Thymus (tissue), 11 donors: ENCODE measurements around the gene ARHGEF9. TPM values are rescaled to one million over a fixed set of nuclear protein-coding genes. Genes with fewer than 3 reads are reported as not detected.

Experiments
- DNase-seq, 9 donors: peaks; one replicate each; pipeline ENCODE4 v3.0.0-alpha.2; 2013; ENCODE audit warnings: low spot score in 9 of 9, low read depth in 6 of 9, missing footprints in 1 of 9
- H3K27ac ChIP-seq, 2 donors: one replicate each; pipeline ENCODE4 v1.5.1; 2013; ENCODE audit warnings: control low read depth in 1 of 2, low read depth in 1 of 2, low read length in 1 of 2, mild to moderate bottlenecking in 1 of 2, moderate library complexity in 1 of 2
- H3K27me3 ChIP-seq, 2 donors: one replicate each; pipeline ENCODE4 v1.5.1; 2013; ENCODE audit warnings: low read length in 1 of 2; ENCODE audit not compliant: control insufficient read depth in 2 of 2, insufficient read depth in 1 of 2
- H3K36me3 ChIP-seq, 2 donors: one replicate each; pipeline ENCODE4 v1.5.1; 2013; ENCODE audit warnings: low read length in 1 of 2, mild to moderate bottlenecking in 1 of 2, moderate library complexity in 1 of 2; ENCODE audit not compliant: control insufficient read depth in 2 of 2, insufficient read depth in 2 of 2
- H3K4me1 ChIP-seq, 2 donors: one replicate each; pipeline ENCODE4 v1.5.1; 2013; ENCODE audit warnings: low read length in 2 of 2; ENCODE audit not compliant: control insufficient read depth in 2 of 2, insufficient read depth in 2 of 2
- H3K4me3 ChIP-seq, 2 donors: one replicate each; pipeline ENCODE4 v1.5.1; 2013; ENCODE audit warnings: low read length in 2 of 2, control low read depth in 1 of 2, mild to moderate bottlenecking in 1 of 2
- H3K9me3 ChIP-seq, 2 donors: one replicate each; pipeline ENCODE4 v1.5.1; 2013; ENCODE audit warnings: low read length in 1 of 2, mild to moderate bottlenecking in 1 of 2; ENCODE audit not compliant: control insufficient read depth in 2 of 2, insufficient read depth in 1 of 2
- WGBS: extraction: QIAGEN DNeasy Blood & Tissue Kit; methylation state at CpG from one replicate; pipeline ENCODE4 v1.1.7; 2013; 5-methylcytosine and 5-hydroxymethylcytosine counted together
- polyA plus RNA-seq: library from polyadenylated mRNA; stranded (reverse); fragments of 200-250 nt; gene quantifications from one replicate; pipeline ENCODE4 v1.2.3, GENCODE V29; 2013
- total RNA-seq: library from RNA; stranded (reverse); fragments of 120-200 nt; gene quantifications from one replicate; pipeline ENCODE4 v1.2.4, GENCODE V29; 2013
- donor health status: healthy.

Gene ARHGEF9
- total and polyA plus RNA-seq, 2 donors, result 14.5 to 19.2 TPM

DNA sequence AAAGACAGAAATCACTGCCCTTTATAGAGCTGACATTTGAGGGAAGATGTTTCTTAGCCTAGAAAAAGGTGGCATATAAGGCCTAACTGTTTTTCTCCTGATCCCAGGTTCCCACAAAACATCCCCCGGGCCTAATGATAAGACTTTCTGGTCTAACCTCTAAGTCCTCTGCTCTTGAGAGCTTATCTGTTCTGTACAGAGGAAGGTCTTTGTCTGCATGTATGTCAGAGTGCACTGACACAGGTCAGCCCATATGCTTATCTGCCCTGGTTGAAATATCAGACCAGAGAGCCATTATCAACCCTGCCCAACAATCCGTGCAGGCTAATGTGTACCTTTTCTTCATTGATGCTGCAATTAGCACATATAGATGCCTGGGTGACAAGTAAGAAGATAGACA is 76.2 kb downstream of the ARHGEF9 start:
- Histone ChIP-seq H3K27ac (no peak overlapping the region), H3K4me3 (no peak overlapping the region), H3K27me3 (no peaks in the 10 kb centered on the region), H3K9me3 (no peaks in the 10 kb centered on the region), H3K4me1 (no peaks in the 10 kb centered on the region), H3K36me3 (peaks cover 9 to 12% of the 10 kb centered on the region in 2 donors)
- WGBS, result 99% methylated on average over 2 of the region's 2 CpGs
- DNase-seq, result no peak

GRCh38 chrX:63702556-63702955 is 82.5 kb downstream of the ARHGEF9 start:
- H3K36me3 ChIP-seq, result peaks cover 13 to 20% of the 10 kb centered on the region in 2 donors
- WGBS, result 97% methylated on average over 1 of the region's 1 CpG
- no peaks in the 10 kb centered on the region for H3K27me3 ChIP-seq
- no peak overlapping the region for H3K27ac ChIP-seq
- no peaks in the 10 kb centered on the region for H3K9me3 ChIP-seq
- no peaks in the 10 kb centered on the region for H3K4me1 ChIP-seq
- DNase-seq, result no peak
- no peak overlapping the region for H3K4me3 ChIP-seq

GRCh38 chrX:63686878-63687714 is 97.9 kb downstream of the ARHGEF9 start:
- WGBS, result 74% methylated on average over 1 of the region's 1 CpG
- no peaks in the 10 kb centered on the region for H3K27me3 ChIP-seq
- no peaks in the 10 kb centered on the region for H3K4me1 ChIP-seq
- no peak overlapping the region for H3K27ac ChIP-seq
- no peaks in the 10 kb centered on the region for H3K36me3 ChIP-seq
- H3K4me3 ChIP-seq, result no peak overlapping the region
- H3K9me3 ChIP-seq, result no peaks in the 10 kb centered on the region
- peak in 8 of 9 donors; percentile 1 to 56 (median 9) for DNase-seq

- H3K9me3 ChIP-seq, result no peaks in the 10 kb centered on the region
- no peaks in the 10 kb centered on the region for H3K4me1 ChIP-seq
- H3K4me3 ChIP-seq, result no peak overlapping the region
- H3K36me3 ChIP-seq, result peaks cover 0 to 5% of the 10 kb centered on the region in 2 donors
- no peak overlapping the region for H3K27ac ChIP-seq
- DNase-seq, result no peak
- WGBS, result 99% methylated on average over 3 of the region's 3 CpGs
- no peaks in the 10 kb centered on the region for H3K27me3 ChIP-seq
Observed at GRCh38 chrX:63680423-63680822, 104.6 kb downstream of the ARHGEF9 start.

DNA sequence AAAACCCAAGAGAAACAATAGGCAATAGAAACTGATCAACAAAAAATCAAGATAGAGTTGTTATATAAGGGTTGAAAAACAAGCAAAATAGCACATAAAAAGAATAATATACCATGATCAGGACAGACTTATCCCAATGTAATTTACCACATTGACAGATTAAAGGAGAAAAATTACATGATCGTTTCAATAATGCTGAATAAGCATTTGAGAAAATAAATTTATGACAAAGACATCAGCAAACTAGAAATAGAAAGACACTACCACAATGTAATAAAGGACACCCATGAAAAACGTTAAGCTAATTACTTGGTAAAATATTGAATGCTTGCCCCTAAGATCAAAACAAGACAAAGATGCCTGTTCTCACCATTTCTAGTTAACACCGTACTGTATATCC is 105.6 kb downstream of the ARHGEF9 start:
- no peaks in the 10 kb centered on the region for H3K9me3 ChIP-seq
- no peaks in the 10 kb centered on the region for H3K4me1 ChIP-seq
- H3K27me3 ChIP-seq, result no peaks in the 10 kb centered on the region
- no peak for DNase-seq
- H3K27ac ChIP-seq, result no peak overlapping the region
- H3K4me3 ChIP-seq, result no peak overlapping the region
- H3K36me3 ChIP-seq, result peaks cover 0 to 5% of the 10 kb centered on the region in 2 donors
- WGBS, result 95% methylated on average over 3 of the region's 3 CpGs

GRCh38 chrX:63675716-63676115 is 109.3 kb downstream of the ARHGEF9 start:
- Histone ChIP-seq H3K36me3 (peaks cover 4 to 11% of the 10 kb centered on the region in 2 donors), H3K9me3 (no peaks in the 10 kb centered on the region), H3K4me1 (no peaks in the 10 kb centered on the region), H3K27ac (no peak overlapping the region), H3K27me3 (no peaks in the 10 kb centered on the region), H3K4me3 (no peak overlapping the region)
- DNase-seq, result no peak
- WGBS, result 98% methylated on average over 2 of the region's 2 CpGs

DNA sequence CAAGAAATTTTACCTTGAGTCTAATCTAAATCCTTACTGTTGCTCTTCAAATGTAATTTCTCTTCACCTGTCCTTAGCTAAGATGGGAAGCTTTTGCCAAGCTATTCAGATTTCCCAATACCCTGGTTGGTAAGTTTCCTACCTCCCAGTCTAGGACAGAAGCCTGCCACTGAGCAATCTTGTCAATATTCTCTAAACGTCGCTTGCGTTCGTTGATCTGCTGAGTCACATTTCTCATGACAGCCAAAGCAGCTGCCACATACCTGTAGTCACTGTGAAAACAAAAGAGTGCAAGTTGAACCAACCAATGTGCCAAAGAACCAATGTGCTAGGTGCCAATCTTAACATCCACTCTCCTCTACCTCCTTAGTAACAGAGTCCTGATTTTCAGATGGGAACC is 111.1 kb downstream of the ARHGEF9 start:
- H3K27ac ChIP-seq, result no peak overlapping the region
- H3K9me3 ChIP-seq, result no peaks in the 10 kb centered on the region
- H3K36me3 ChIP-seq, result peaks cover 4 to 11% of the 10 kb centered on the region in 2 donors
- no peak for DNase-seq
- H3K27me3 ChIP-seq, result no peaks in the 10 kb centered on the region
- 99% methylated on average over 4 of the region's 4 CpGs for WGBS
- no peak overlapping the region for H3K4me3 ChIP-seq
- no peaks in the 10 kb centered on the region for H3K4me1 ChIP-seq

- DNase-seq, result no peak
- no peaks in the 10 kb centered on the region for H3K9me3 ChIP-seq
- no peaks in the 10 kb centered on the region for H3K27me3 ChIP-seq
- H3K4me1 ChIP-seq, result no peaks in the 10 kb centered on the region
- no peak overlapping the region for H3K27ac ChIP-seq
- peaks cover 3 to 4% of the 10 kb centered on the region in 2 donors for H3K36me3 ChIP-seq
- no peak overlapping the region for H3K4me3 ChIP-seq
Observed at GRCh38 chrX:63664741-63665140, 120.3 kb downstream of the ARHGEF9 start.

DNA sequence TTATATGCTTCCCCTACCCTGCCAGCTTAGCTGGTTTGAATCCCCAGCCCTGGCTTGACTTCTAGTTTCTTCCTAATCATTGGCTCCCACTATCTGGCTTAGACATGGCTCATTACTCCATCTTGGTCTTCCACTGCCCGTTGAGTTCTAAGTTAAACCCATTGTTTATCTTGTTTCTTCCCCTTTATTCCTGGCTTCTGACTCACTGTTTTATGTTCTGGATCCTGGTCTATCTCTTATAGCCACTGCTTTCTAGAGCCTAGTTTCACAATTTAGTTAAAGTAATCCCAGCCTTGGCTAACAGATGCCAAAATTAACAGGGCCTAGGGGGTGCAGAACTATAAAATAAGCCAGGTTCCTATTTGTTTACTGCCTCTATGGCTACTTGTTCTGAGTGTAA is 120.9 kb downstream of the ARHGEF9 start:
- H3K4me3 ChIP-seq, result no peak overlapping the region
- H3K4me1 ChIP-seq, result no peaks in the 10 kb centered on the region
- no peak for DNase-seq
- 94% methylated on average over 1 of the region's 1 CpG for WGBS
- no peaks in the 10 kb centered on the region for H3K9me3 ChIP-seq
- peaks cover 3 to 4% of the 10 kb centered on the region in 2 donors for H3K36me3 ChIP-seq
- H3K27me3 ChIP-seq, result no peaks in the 10 kb centered on the region
- H3K27ac ChIP-seq, result no peak overlapping the region
